DMS153 (cell line): ENCODE measurements around the gene NLRP2B.
"Not testable (repeated sequence)": the region's sequence is repeated elsewhere in the genome, so short reads cannot be mapped to it uniquely, and the experiment has no call there.

Source experiments
- DNase-seq: peaks from one replicate; lab custom pipeline; 2025; lab: John Stamatoyannopoulos, UW

NLRP2B gene

GRCh38 chrX:57680160-57680559 is at the start of gene NLRP2B:
Gene NLRP2B (minus strand): TSS chrX:57680260.
- no peak for DNase-seq

- not testable (repeated sequence) for DNase-seq
Measured at GRCh38 chrX:57725995-57726394, 45.9 kb upstream of the NLRP2B start.

- no peak for DNase-seq
Measured at GRCh38 chrX:57681341-57681740, 1.3 kb upstream of the NLRP2B start.

GRCh38 chrX:57678686-57679428 is 1.2 kb downstream of the NLRP2B start:
- DNase-seq, result no peak

- no peak for DNase-seq
Measured at GRCh38 chrX:57677132-57677858, 2.8 kb downstream of the NLRP2B start.

- DNase-seq, result no peak
Measured at GRCh38 chrX:57675320-57675719, 4.7 kb downstream of the NLRP2B start.

GRCh38 chrX:57674861-57675260 is 5.2 kb downstream of the NLRP2B start:
- no peak for DNase-seq

- DNase-seq, result no peak
Measured at GRCh38 chrX:57669961-57670360, 10.1 kb downstream of the NLRP2B start.

GRCh38 chrX:57667010-57667409 is 13.1 kb downstream of the NLRP2B start:
- no peak for DNase-seq

GRCh38 chrX:57655065-57655464 is 25.0 kb downstream of the NLRP2B start:
- no peak for DNase-seq

GRCh38 chrX:57652705-57653104 is 27.4 kb downstream of the NLRP2B start:
- no peak for DNase-seq

GRCh38 chrX:57651169-57651919 is 28.7 kb downstream of the NLRP2B start:
- no peak for DNase-seq

- no peak for DNase-seq
Measured at GRCh38 chrX:57647020-57647419, 33.0 kb downstream of the NLRP2B start.

GRCh38 chrX:57643698-57644097 is 36.4 kb downstream of the NLRP2B start:
- DNase-seq, result no peak

- no peak for DNase-seq
Measured at GRCh38 chrX:57641338-57641737, 38.7 kb downstream of the NLRP2B start.

GRCh38 chrX:57640674-57641016 is 39.4 kb downstream of the NLRP2B start:
- no peak for DNase-seq

- not testable (repeated sequence) for DNase-seq
Measured at GRCh38 chrX:57629438-57629837, 50.6 kb downstream of the NLRP2B start.
